Activated naive CD8-positive, alpha-beta T cell treated with anti-CD3 and anti-CD28 coated beads, Interleukin-2, amount 10 ng/mL, durations not matched to agents 7 days and 5 days (primary cell): ENCODE measurements around the gene RRAGA. TPM values are rescaled to one million over a fixed set of nuclear protein-coding genes. Genes with fewer than 3 reads are reported as not detected.

Experiments used
- total RNA-seq, 2 experiments: library from RNA; stranded (reverse); gene quantifications; one replicate each; pipeline ENCODE4 v1.2.3, GENCODE V29; 2021

Gene RRAGA
- total RNA-seq, 2 experiments from 2014 or later: 49.4 to 51.8 TPM

Other genes with a start within 250 kb of the RRAGA start
- under 1 TPM; 0.42 to 0.43 TPM for gene SAXO1, start 16.2 kb upstream of the RRAGA start, total RNA-seq
- gene HAUS6, start 53.5 kb downstream of the RRAGA start, total RNA-seq: 10 to 100 TPM; 23.9 to 27.6 TPM
- 10 to 100 TPM; 51.3 to 55.1 TPM for gene PLIN2, start 78.1 kb downstream of the RRAGA start, total RNA-seq
- gene DENND4C, start 181.3 kb downstream of the RRAGA start, total RNA-seq: 10 to 100 TPM; 44.4 to 49.5 TPM